GM19324 (cell line): ENCODE data around the gene SLCO2B1.
"Not testable (repeated sequence)": the region's sequence is repeated elsewhere in the genome, so short reads cannot be mapped to it uniquely, and the experiment has no call there.

Experiments
- ATAC-seq: cut with Tn5 transposase; IDR thresholded peaks from one replicate; pipeline ENCODE4 v1.9.1; 2021; ENCODE audit warnings: mild to moderate bottlenecking, moderate library complexity; ENCODE audit not compliant: unreplicated experiment, low FRiP score

SLCO2B1 gene, protein sequence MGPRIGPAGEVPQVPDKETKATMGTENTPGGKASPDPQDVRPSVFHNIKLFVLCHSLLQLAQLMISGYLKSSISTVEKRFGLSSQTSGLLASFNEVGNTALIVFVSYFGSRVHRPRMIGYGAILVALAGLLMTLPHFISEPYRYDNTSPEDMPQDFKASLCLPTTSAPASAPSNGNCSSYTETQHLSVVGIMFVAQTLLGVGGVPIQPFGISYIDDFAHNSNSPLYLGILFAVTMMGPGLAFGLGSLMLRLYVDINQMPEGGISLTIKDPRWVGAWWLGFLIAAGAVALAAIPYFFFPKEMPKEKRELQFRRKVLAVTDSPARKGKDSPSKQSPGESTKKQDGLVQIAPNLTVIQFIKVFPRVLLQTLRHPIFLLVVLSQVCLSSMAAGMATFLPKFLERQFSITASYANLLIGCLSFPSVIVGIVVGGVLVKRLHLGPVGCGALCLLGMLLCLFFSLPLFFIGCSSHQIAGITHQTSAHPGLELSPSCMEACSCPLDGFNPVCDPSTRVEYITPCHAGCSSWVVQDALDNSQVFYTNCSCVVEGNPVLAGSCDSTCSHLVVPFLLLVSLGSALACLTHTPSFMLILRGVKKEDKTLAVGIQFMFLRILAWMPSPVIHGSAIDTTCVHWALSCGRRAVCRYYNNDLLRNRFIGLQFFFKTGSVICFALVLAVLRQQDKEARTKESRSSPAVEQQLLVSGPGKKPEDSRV

GRCh38 chr11:75150879-75151278, at the start of gene SLCO2B1:
Gene SLCO2B1 (plus strand): TSS chr11:75151107. CDS start chr11:75151382, 275 bp downstream.
- ATAC-seq = no peak

DNA sequence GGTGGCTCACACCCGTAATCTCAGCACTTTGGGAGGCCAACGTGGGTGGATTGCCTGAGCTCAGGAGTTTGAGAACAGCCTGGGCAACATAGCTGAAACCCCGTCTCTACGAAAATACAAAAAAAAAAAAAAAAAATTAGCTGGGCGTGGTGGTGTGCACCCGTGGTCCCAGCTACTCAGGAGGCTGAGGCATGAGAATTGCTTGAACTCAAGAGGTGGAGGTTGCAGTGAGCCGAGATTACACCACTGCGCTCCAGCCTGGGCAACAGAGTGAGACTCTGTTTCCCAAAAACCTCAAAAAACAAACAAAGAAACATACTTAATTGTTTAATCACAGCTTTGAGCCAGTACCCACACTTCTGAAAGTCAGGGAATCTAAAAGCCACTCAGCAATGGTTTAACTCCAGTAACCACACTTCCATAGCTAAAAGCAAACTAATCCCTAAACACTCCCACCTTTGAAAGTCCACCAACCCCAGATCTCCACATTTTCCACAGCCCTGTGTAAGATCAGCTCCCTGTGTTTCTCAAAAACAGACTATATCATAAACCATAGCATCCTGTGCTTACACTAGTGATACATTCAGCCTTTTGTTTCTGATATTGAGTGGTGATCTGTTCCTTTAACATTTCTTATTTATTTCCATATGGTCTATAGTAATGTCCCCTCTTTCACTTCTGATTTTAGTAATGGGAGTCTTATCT, 49.3 kb upstream of the SLCO2B1 start:
- no peak for ATAC-seq

DNA sequence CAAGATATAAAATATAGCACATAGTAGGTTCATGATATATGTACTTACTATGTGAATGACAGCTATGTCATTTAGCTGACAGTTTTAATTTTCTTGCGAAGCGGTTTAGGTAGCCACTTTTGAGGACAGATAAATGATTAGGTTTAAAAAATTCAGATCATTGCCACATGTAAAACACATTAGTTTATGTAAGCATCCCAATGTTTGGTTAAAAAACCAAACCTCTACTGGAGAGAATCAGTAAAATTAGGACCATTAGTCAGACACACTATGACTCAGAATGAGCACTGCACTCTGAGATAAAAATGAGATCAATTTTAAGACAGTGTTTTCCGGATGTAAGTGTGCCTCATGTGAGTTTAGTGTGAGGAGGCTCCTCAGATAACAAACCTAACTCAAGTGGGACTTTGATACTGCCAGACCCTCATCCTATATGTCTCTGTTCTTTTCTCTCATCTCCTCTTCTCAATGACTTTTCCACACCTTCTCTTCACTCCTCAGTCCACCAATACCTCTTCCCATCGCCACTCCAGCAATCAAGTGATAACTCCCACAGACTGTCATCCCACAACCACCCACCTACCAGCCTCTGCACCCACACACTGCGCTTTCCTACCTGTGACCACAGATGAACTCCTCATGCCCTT, 47.4 kb upstream of the SLCO2B1 start:
- ATAC-seq = no peak

DNA sequence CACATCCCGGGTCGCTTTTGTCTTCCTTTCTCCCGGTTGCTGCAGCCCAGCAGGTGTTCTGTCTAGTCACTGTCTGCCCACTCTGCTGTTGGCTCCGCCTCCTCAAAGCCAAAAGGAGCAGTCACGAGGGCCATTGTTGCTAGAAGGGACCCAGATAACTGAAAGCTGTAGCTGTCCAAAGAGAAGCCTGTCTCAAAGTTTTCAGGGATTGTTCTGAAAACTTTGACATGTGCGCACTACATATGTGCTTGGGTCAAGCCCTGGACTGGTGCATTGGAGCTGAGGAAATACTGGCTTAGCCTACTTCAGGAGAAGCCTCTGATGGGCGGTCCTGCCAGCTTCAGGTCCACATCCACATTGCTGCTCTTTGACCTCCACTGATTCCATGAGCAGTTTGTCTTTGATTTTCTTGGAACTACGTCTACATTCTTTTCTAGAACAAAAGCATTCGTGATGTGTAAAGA, 45.4 kb upstream of the SLCO2B1 start:
- ATAC-seq = no peak

- ATAC-seq = not testable (repeated sequence)
Observed at GRCh38 chr11:75105967-75106681, 44.8 kb upstream of the SLCO2B1 start.

GRCh38 chr11:75107187-75107586, 43.7 kb upstream of the SLCO2B1 start:
- ATAC-seq = no peak

- ATAC-seq = no peak
Observed at GRCh38 chr11:75112200-75112599, 38.7 kb upstream of the SLCO2B1 start.

DNA sequence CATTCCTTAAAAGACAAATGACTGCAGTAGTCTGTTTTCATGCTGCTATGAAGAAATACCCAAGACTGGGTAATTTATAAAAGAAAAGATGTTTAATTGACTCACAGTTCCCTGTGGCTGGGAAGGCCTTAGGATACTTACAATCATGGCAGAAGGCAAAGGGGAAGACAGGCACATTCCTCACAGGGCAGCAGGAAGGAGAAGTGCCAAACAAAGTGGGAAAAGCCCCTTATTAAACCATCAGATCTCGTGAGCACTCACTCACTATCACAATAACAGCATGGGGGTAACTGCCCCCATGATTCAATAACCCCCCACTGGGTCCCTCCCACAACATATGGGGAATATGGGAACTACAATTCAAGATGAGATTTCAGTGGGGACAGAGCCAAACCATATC, 37.9 kb upstream of the SLCO2B1 start:
- ATAC-seq = no peak

GRCh38 chr11:75114465-75114864, 36.4 kb upstream of the SLCO2B1 start:
- ATAC-seq = no peak

DNA sequence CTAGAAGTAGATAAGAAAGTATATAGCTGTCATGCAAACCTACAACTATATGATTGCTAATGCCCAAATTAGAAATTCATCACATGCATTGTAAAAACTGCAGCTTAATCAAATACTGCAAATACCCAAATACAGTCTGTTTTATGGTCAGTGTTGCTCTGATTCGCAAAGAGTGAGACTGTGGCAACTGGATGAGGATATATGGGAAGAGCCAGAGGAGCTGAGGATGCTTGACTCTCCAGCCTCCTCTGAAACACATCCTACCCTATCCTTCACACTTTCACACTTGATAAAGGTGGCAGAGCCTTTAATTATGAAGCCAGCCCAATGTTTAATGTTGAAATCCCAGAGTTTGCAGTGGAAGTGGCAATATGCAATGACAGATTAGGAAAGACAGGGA, 32.3 kb upstream of the SLCO2B1 start:
- ATAC-seq = no peak

- no peak for ATAC-seq
Observed at GRCh38 chr11:75126564-75126963, 24.3 kb upstream of the SLCO2B1 start.

DNA sequence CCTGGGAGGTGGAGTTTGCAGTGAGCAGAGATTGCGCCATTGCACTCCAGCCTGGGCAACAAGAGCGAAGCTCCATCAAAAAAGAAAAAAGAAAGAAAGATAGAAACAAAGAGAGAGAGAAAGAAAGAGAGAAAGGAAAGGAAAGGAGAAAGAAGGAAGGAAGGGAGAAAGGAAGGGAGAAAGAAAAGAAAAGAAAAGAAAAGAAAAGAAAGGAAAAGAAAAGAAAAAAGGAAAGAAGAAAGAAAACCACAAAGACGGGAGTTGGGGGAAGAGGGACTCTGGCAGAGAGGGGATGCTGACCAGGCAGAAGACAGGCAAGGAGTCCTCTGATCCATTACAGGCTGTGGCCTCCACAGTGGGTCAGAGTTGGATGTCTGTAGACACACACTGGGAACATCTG, 18.8 kb upstream of the SLCO2B1 start:
- ATAC-seq = no peak

- ATAC-seq = no peak
Observed at GRCh38 chr11:75133976-75134375, 16.9 kb upstream of the SLCO2B1 start.

DNA sequence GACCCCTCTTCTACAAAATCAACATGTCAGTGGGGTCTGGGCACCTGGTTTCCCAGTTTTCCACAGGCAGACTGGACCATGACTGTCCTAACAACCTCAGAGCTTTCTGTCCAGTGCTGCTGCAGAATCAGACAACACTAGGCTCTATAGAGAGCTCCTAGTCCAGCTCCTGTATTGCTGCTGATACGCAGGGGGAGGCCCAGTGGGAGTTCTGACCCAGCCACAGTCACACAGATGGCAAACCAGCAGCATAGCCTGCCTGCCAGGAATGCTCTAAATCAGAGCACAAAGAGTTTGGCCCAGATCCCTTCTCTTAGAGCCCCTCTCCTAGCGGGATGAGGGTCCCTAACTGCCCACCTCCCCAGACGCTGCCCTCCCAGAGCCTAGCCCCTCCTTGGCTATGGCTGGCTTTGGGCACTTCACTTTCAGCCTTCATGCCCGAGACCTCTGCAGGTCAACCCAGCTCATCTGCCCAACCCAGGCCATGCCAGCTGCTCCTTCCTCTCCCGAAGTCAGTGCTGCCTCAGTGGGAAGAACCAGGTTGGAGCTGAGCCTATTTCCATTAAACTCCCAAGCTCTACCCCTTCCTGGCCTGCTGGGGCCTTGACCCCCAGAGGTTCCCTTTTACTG, 15.8 kb upstream of the SLCO2B1 start:
- ATAC-seq = no peak

DNA sequence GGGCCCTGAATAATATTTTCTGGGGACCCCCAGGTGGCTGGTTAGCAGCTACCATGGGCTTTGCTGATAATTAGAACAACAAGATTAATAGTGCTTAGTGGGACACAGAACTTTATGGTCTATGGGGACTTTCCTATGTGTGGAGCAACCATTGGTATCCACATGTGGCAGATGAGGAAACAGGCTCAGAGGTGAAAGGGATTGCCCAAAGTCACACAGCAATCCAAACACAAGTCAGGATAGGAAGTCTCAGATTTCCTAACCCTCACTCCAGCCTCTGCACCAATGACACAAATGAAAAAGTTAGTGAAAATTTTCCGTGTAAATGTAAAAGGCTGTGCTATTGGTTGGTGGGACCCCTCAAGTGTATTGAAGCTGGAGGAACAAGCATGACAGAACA, 15.3 kb upstream of the SLCO2B1 start:
- ATAC-seq = no peak

GRCh38 chr11:75140269-75141138, 10.4 kb upstream of the SLCO2B1 start:
- ATAC-seq = peak; percentile 49

DNA sequence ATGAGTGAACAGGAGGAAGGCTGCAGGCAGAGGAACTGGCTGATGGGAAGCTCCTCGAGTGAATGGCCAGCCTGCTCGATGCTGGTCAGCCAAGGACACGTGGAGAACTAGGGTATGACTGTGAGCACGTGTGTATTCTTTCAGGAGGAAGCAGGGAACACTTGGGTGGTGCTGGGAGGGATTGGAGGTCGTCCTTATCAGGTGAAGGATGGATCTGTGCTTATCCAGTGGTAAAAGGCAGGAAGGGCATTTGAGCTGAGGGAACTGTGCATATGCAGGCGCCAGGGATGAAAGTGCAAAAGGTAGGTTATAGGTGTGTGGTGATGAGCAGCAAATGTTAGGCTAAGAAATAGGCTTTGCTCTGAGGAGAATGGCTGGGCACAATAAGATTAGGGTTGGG, 9.7 kb upstream of the SLCO2B1 start:
- no peak for ATAC-seq

GRCh38 chr11:75142714-75143419, 8.0 kb upstream of the SLCO2B1 start:
- no peak for ATAC-seq
